Measurements from ENCODE around the gene CLDN2.

DNA sequence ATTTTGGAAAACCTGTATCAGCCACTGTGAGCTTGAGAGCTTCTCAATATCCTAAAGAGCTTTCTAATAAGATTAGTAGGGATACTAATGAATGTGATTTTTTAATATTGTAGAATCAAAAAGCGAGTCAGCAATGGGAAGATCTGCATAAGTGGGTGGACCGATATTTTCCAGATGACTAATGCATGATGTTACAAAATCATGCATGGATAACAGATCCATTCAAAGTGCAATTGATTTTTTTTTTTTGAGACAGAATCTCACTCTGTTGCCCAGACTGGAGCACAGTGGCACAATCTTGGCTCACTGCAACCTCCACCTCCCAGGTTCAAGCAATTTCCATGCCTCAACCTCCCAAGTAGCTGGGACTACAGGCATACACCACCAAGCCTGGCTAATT is 7.3 kb upstream of the CLDN2 start:
- TF ChIP-seq EZH2 (IDR thresholded peaks at IDR 0.05): no peak
- TF ChIP-seq POLR2AphosphoS5 (IDR thresholded peaks at IDR 0.05; ENCODE audit: borderline replicate concordance, low read depth, low read length): no peak
- TF ChIP-seq FOXP2 (optimal IDR thresholded peaks at IDR 0.05; ENCODE audit: control extremely low read depth, extremely low read length, insufficient read depth): no peak
